GM21515 (cell line): ENCODE data around the gene ZDHHC1.
"Not testable (repeated sequence)": the region's sequence is repeated elsewhere in the genome, so short reads cannot be mapped to it uniquely, and the experiment has no call there.

ENCODE experiments used
- ATAC-seq: cut with Tn5 transposase; IDR thresholded peaks from one replicate; pipeline ENCODE4 v1.9.1; 2021; ENCODE audit not compliant: unreplicated experiment

The ZDHHC1 gene

DNA sequence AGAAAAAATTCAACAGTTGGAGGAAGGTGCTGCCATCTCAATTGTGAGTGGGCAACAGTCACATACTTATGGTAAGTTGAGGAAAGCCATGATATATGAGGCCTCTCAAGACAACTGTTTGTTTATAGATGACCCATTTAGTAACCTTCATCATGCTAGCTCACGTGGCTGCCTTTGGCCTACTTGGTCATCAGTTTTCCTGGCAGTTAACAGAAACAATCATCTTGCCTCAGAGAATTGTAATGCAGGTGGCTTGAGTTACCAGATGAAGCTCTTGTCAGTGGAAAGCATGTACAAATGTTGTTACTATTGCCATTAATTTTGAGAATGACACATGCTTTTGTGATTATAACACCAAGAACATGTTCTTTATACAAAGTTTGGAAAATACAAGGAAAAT, 37.6 kb downstream of the ZDHHC1 start:
- no peak for ATAC-seq

DNA sequence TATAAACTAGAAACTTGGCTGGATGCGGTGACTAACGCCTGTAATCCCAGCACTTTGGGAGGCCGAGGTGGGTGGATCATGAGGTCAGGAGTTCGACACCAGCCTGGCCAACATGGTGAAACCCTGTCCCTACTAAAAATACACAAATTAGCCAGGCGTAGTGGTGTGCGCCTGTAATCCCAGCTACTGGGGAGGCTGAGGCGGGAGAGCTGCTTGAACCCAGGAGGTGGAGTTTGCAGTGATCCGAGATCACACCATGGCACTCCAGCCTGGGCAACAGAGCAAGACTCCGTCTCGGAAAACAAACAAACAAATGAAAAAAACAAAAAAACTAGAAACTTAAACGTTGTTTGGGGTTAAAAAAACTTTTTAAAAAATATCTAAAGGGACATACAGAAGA, 40.3 kb downstream of the ZDHHC1 start:
- not testable (repeated sequence) for ATAC-seq

DNA sequence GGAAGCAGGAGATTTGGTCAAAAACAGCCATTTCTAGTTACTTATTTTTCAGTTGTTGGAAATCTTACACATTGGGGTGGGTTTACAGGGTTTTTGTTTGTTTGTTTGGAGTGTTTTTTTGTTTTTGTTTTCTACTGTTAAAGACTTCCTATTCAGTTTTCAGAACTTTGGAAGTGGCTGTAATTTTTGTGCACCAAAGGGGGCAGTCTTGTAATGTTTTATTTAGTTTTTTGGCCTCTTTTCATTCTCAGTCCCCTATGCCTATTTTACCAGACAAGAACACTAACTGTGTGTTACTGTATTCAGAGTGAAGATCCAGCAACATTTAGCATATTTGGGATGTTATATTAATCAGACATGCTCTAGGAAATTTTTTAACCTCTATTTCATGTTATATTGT, 43.6 kb downstream of the ZDHHC1 start:
- ATAC-seq = no peak

DNA sequence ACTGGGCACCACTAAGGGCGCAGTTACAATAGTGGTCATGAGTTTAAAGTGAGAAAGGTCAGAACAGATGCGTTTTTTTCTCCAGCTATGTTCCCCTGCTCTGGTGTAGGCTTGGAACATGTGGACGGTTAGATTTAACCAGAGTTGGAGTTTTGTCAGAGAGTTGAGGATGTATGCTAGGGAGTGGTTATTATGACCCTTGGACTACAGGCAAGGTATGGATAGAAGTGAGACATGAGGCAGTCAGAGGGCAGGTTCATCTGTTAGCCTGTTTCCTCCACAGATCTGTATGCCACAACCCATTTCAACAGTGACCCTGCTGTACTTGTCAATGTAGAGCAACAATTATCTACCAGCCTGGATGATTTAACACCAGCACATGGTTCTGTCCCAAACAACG, 45.6 kb downstream of the ZDHHC1 start:
- ATAC-seq = no peak

DNA sequence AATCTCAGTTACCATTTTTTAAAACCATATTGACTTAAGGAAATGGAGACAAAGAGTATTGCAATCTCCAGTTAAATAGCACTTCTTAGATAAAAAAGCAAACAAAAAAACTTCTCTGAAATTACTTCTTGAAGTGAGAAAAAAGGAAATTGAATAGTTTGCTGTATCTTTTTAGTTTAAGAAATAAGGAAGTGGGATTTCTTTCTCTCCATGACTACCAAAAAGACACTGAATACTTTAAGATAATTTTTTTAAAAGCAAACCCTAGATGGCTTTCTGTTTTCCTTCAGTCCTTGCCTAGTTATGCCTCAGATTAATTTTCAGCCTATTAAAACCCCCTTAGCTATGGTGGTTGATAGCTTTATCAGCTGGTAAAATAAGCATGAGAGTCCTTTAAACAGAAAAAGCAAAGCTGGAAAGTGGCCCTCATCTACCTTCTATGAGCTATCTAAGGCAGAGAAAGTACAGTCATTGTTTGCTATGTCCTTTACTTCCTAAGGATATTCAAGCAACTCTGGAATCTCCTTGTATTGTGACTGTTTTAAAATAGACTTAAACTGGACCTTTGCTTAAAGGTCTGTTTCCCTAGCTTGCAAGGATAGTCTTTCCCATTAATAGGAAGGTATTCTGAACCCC, 51.6 kb downstream of the ZDHHC1 start:
- no peak for ATAC-seq

DNA sequence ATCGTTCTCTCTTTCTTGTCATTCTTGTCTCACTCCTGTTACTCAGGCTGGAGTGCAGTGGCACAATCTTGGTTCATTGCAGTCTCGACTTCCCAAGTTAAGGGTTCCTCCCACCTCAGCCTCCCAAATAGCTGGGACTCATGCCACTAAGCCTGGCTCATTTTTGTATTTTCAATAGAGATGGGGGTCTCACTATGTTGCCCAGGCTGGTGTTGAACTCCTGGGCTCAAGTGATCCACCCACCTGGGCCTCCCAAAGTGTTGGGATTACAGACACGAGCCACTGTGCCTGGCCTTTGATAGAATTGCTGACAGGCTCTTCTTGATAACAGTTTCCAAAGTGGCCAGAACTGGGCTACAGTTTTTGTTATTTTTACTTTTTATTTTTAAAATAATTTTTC, 55.2 kb downstream of the ZDHHC1 start:
- ATAC-seq = no peak

DNA sequence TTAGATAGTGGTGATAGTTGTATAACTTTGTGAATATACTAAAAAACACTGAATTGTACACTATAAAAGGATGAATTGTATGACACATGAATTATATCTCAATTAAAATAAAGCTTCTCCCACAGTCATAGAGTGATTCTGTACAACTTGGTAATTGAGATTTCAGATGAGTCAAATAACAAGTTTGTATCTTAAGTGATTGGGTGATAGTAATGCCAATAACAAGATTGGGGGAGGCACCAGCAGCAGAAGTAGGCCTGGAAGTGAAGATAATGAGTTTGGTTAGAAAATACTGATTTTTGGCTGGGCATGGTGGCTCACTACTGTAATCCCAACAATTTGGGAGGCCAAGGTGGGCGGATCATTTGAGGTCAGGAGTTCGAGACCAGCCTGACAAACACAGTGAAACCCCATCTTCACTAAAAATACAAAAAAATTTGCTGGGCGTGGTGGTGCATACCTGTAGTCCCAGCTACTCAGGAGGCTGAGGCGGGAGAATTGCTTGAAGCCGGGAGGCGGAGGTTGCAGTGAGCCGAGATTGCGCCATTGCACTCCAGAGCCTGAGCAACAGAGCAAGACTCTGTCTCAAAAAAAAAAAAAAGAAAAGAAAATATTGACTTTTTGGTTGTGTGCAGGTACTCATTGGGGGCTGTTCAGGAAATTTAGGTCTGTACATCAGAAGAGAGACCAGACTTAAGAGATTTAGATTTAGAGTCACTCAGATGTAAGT, 56.6 kb downstream of the ZDHHC1 start:
- not testable (repeated sequence) for ATAC-seq

DNA sequence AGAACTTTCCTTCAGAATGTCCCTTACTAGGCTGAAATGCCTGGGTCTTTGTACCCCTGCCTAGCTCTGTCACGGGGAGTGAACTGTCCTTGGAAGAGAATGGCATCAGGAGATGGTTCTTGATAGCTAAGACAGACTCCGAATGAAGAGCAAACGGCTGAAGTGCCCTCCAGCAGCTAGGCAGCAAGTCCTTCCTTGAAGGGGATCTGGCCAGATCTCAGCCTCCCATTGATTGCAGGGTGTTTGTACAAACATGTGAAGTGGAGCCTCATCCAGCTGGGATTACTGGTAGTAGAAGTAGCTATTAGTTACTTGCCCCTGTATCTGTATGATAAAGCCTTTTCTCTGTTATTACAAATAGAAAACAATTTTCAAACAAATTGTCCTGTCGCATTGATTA, 58.7 kb downstream of the ZDHHC1 start:
- no peak for ATAC-seq

DNA sequence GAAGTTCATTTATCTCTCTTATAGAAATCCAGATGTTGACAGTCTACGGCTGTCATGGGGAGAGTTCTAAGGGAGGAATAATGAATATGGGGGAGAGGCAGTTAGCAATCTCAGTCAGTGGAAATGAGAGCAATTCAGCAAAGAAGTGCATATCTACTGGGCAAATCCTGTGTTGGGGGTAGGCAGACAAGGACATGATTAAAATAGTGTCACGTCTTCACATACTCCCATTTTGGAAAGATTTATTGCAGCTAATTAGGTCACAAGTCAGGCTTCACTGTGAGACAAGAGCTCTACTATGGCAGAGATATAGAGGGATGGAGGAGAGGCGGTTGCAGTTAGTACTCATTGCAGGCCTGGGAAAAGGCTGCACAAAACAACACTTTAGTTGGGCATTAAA, 59.9 kb downstream of the ZDHHC1 start:
- no peak for ATAC-seq

DNA sequence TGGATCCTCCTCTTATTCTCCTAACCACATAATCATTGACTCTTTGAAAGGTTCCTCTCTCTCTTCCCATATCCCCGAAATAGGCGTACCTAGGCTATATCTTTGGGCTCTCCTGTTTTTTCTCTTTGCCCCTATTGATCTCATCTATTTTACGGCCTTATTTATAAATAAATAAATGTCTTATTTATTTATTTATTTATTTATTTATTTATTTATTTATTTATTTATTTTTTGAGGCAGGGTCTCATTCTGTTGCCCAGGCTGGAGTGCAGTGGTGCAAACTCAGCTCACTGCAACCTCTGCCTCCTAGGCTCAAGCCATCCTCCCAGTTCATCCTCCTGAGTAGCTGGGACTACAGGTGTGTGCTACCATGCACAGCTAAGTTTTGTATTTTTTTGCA, 63.8 kb downstream of the ZDHHC1 start:
- ATAC-seq = not testable (repeated sequence)

DNA sequence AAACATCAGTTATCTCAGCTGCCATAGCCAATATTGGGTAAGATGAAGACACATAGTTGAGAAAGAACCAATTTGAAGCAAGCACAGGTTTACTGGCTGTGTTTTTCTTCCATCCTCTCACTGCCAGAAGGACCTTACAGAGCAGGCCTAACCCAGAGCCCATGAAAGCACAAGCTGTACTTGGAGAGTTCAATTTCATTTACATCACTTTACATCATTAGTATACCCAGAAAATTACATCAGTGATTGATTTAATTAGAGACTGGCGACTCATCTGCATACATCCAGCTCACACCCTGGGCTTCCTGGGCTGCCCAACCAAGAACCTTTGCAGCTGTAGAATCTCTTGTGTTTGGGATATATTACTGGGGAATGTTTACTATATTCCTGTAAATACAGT, 66.0 kb downstream of the ZDHHC1 start:
- no peak for ATAC-seq

DNA sequence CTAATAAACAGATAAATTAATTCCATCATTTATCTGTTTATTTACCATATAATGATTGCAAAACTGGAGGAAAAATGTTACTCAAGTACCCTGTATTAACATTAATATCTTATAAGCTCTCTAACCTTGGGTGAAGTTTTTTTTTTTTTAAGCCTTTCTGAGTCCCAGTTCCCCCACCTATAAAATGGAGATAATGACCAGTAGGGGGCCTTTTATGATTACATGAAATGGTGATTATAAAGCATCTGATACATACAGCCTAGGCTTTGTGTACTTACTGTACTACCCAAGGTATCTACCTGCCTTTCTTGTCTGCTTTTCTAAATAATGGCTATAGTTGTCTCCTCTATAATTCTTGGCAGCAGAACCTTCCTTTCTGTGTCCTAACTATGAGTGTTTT, 67.1 kb downstream of the ZDHHC1 start:
- ATAC-seq = no peak

DNA sequence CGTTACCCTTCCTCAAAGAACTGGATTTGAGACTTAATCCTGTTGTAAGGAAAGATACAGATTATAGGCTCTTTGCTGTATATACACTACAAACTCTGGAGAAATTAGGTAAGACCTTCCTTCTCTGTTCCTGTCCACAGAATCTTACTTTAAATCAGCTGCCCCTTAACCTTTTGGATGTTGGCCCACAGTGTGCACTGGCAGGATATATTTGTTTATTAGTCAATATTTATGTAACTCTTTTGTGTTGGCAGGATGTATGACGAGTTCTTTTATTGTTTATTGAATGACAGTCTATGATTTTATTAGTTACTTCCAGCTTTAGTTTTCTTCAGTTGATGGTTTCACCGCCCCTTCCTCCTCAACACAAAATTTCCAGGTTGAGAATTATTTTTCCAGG, 69.9 kb downstream of the ZDHHC1 start:
- no peak for ATAC-seq

DNA sequence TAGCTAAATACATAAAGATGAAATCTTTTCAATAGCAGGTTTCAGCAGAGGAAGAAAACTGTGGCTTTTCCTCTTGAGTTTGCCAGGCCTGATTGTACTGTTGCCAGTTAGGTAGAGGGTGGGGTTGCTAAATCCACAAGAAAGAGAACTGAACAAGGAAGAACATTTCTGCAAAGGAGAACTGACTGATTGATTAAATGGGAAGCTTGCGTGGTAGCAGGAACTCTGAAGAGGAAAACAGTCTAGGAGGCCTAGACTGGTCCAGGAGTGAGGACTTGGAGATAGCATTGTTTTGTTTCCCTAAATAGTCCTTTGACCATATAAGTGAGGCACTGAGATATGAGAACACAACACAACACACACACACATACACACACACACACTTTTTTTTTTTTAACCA, 70.9 kb downstream of the ZDHHC1 start:
- ATAC-seq = no peak
